Activated B cell treated with CpG ODN at 0.5 μM for 24 hours (primary cell): Measurements from ENCODE around the gene NPC2. TPM values are rescaled to one million over a fixed set of nuclear protein-coding genes. Genes with fewer than 3 reads are reported as not detected.

ENCODE experiments used
- ATAC-seq: fragments of 200-7000 bp; cut with Tn5 transposase; one replicate; pipeline ENCODE4 v1.10.0; 2021; ENCODE audit warnings: low read depth, mild to moderate bottlenecking, moderate library complexity
- CTCF ChIA-PET: fragments of 350-600 bp; sonication (Branson Sonifier 250); formaldehyde crosslinking; loops from one replicate; lab custom pipeline; 2021; ENCODE audit warnings: antibody characterized with exemption; lab: Charles Lee
- POLR2A ChIA-PET: fragments of 350-600 bp; sonication (Branson Sonifier 250); formaldehyde crosslinking; loops from one replicate; lab custom pipeline; 2021; ENCODE audit warnings: antibody characterized with exemption; lab: Charles Lee
- DNase-seq: peaks from one replicate; pipeline ENCODE4 v3.0.0; 2022
- H3K27ac Mint-ChIP-seq: one replicate; pipeline ENCODE4 v1.8.0; 2020; ENCODE audit warnings: mixed read lengths
- H3K27me3 Mint-ChIP-seq: one replicate; pipeline ENCODE4 v1.8.0; 2021; ENCODE audit warnings: mixed read lengths
- H3K36me3 Mint-ChIP-seq: one replicate; pipeline ENCODE4 v1.8.0; 2021; ENCODE audit warnings: low read depth, mixed read lengths
- H3K4me1 Mint-ChIP-seq: one replicate; pipeline ENCODE4 v1.8.0; 2021; ENCODE audit warnings: mixed read lengths
- H3K4me3 Mint-ChIP-seq: one replicate; pipeline ENCODE4 v1.8.0; 2020; ENCODE audit warnings: mild to moderate bottlenecking, mixed read lengths
- H3K9me3 Mint-ChIP-seq: one replicate; pipeline ENCODE4 v1.8.0; 2020; ENCODE audit warnings: mixed read lengths
- CTCF ChIP-seq: fragments of 200-600 bp; IDR thresholded peaks from one replicate; pipeline ENCODE4 v1.8.0; 2022; ENCODE audit warnings: antibody characterized with exemption, mild to moderate bottlenecking
- intact Hi-C: fragments of 100-400 bp; cut with micrococcal nuclease; formaldehyde crosslinking; loops from one replicate; pipeline ENCODE4 v1.15.1; 2024
- total RNA-seq: library from RNA; stranded (reverse); gene quantifications from 2 replicates; pipeline ENCODE4 v1.2.3, GENCODE V29; 2022

The NPC2 gene
- total RNA-seq, 1 donor from 2014 or later: 69.4 TPM

- H3K27me3 Mint-ChIP-seq: peaks cover 14% of the 10 kb centered on the region
- intact Hi-C loops: no loop called here
- DNase-seq (no peak), ATAC-seq (peak; percentile 71)
- ChIA-PET CTCF (no interaction called here), POLR2A (no interaction called here)
- H3K4me3 Mint-ChIP-seq: no peak overlapping the region
- TF ChIP-seq CTCF: no peak
- no peaks in the 10 kb centered on the region for H3K36me3 Mint-ChIP-seq
- peaks cover 15% of the 10 kb centered on the region for H3K4me1 Mint-ChIP-seq
- no peaks in the 10 kb centered on the region for H3K9me3 Mint-ChIP-seq
- H3K27ac Mint-ChIP-seq: no peak overlapping the region
These were observed 13.3 kb upstream of the NPC2 start for GRCh38 chr14:74506411-74506851.

GRCh38 chr14:74505831-74506230, 12.7 kb upstream of the NPC2 start:
- Mint-ChIP-seq H3K27ac (no peak overlapping the region), H3K4me1 (peaks cover 15% of the 10 kb centered on the region), H3K27me3 (peaks cover 11% of the 10 kb centered on the region), H3K36me3 (no peaks in the 10 kb centered on the region), H3K9me3 (no peaks in the 10 kb centered on the region), H3K4me3 (no peak overlapping the region)
- TF ChIP-seq CTCF: no peak
- ChIA-PET CTCF (no interaction called here), POLR2A (interaction anchor here (0.5 kb wide), 1 partner anchor 12 kb away, joined by 6 read pairs; the partner anchor contains the start of gene ISCA2)
- no peak for DNase-seq
- ATAC-seq: peak; percentile 14
- intact Hi-C loops: no loop called here

- Mint-ChIP-seq H3K27me3 (peaks cover 11% of the 10 kb centered on the region), H3K4me3 (no peak overlapping the region), H3K36me3 (no peaks in the 10 kb centered on the region), H3K27ac (no peak overlapping the region), H3K9me3 (no peaks in the 10 kb centered on the region), H3K4me1 (peaks cover 15% of the 10 kb centered on the region)
- intact Hi-C loops: no loop called here
- no peak for TF ChIP-seq CTCF
- ChIA-PET POLR2A (interaction anchor here (0.5 kb wide), 1 partner anchor 11 kb away, joined by 6 read pairs; the partner anchor contains the start of gene ISCA2), CTCF (no interaction called here)
- DNase-seq: no peak
- ATAC-seq: no peak
These were observed 12.0 kb upstream of the NPC2 start for GRCh38 chr14:74504874-74505720.

- TF ChIP-seq CTCF: no peak
- DNase-seq (no peak), ATAC-seq (no peak)
- no peaks in the 10 kb centered on the region for H3K9me3 Mint-ChIP-seq
- intact Hi-C loops: no loop called here
- ChIA-PET POLR2A (no interaction called here), CTCF (no interaction called here)
- peaks cover 15% of the 10 kb centered on the region for H3K4me1 Mint-ChIP-seq
- H3K4me3 Mint-ChIP-seq: no peak overlapping the region
- no peak overlapping the region for H3K27ac Mint-ChIP-seq
- H3K27me3 Mint-ChIP-seq: peaks cover 6% of the 10 kb centered on the region
- no peaks in the 10 kb centered on the region for H3K36me3 Mint-ChIP-seq
These were observed 11.3 kb upstream of the NPC2 start for GRCh38 chr14:74504412-74504811.

GRCh38 chr14:74503938-74504335, 10.8 kb upstream of the NPC2 start:
- Mint-ChIP-seq H3K4me3 (no peak overlapping the region), H3K27ac (no peak overlapping the region), H3K27me3 (peaks cover 4% of the 10 kb centered on the region), H3K9me3 (no peaks in the 10 kb centered on the region), H3K36me3 (peaks cover 3% of the 10 kb centered on the region), H3K4me1 (peaks cover 15% of the 10 kb centered on the region)
- ChIA-PET CTCF (no interaction called here), POLR2A (no interaction called here)
- ATAC-seq (no peak), DNase-seq (no peak)
- TF ChIP-seq CTCF: no peak
- intact Hi-C loops: no loop called here
